ENCODE measurements around the gene STK38L.

GRCh38 chr12:27270148-27270547 is 26.1 kb downstream of the STK38L start:
- TF ChIP-seq CTCF (IDR thresholded peaks at IDR 0.05; ENCODE audit: control extremely low read depth in 1 of 3, insufficient read depth in 1 of 3, low read depth in 1 of 3, low read length in 3 of 3) = no peak
- TF ChIP-seq SRF (IDR thresholded peaks at IDR 0.05; ENCODE audit: low read depth, low read length) = no peak
- TF ChIP-seq E2F6 (IDR thresholded peaks at IDR 0.05) = no peak
- TF ChIP-seq EP300 (IDR thresholded peaks at IDR 0.05; ENCODE audit: borderline replicate concordance in 1 of 2, low read depth in 2 of 2, low read length in 2 of 2) = no peak
- TF ChIP-seq POLR2A (IDR thresholded peaks at IDR 0.05; ENCODE audit: control extremely low read depth in 1 of 2, low read depth in 2 of 2, low read length in 2 of 2) = no peak
- no peak for TF ChIP-seq CREB1 (IDR thresholded peaks at IDR 0.05)
- TF ChIP-seq RAD21 (IDR thresholded peaks at IDR 0.05 in 1 of 2, conservative IDR thresholded peaks at IDR 0.05 in 1 of 2; ENCODE audit: low read depth in 2 of 2, low read length in 2 of 2) = no peak
- TF ChIP-seq SP1 (IDR thresholded peaks at IDR 0.05; ENCODE audit: low read depth, low read length) = no peak
- no peak for TF ChIP-seq CHD2 (IDR thresholded peaks at IDR 0.05; ENCODE audit: low read length)
- no peak for TF ChIP-seq USF2 (IDR thresholded peaks at IDR 0.05; ENCODE audit: low read length)
- no peak for TF ChIP-seq SUZ12 (IDR thresholded peaks at IDR 0.05; ENCODE audit: low read length)
- TF ChIP-seq TEAD4 (IDR thresholded peaks at IDR 0.05; ENCODE audit: low read depth, low read length) = no peak

Measured in H1 (cell line).